Breast epithelium (tissue), 4 donors: ENCODE results near the gene GPBP1L1. TPM values are rescaled to one million over a fixed set of nuclear protein-coding genes. Genes with fewer than 3 reads are reported as not detected.

Source experiments
- DNase-seq, 2 donors: peaks; one replicate each; pipeline ENCODE4 v3.0.0-alpha.2; 2019; ENCODE audit warnings: low spot score in 2 of 2
- H3K27ac ChIP-seq, 2 donors: fragments of 200-600 bp; sonication (generic) in 1 of 2; one replicate each; pipeline ENCODE4 v1.5.1; 2016 to 2019; ENCODE audit warnings: mild to moderate bottlenecking in 1 of 2
- H3K27me3 ChIP-seq, 2 donors: fragments of 200-600 bp; sonication (generic) in 1 of 2; one replicate each; pipeline versions ENCODE4 v1.5.1 to v1.6.0; 2017 to 2019; ENCODE audit warnings: control low read depth in 1 of 2, mild to moderate bottlenecking in 1 of 2
- H3K36me3 ChIP-seq: fragments of 200-600 bp; one replicate; pipeline ENCODE4 v1.5.1; 2019
- H3K4me1 ChIP-seq, 2 donors: fragments of 200-600 bp; sonication (generic); one replicate each; pipeline ENCODE4 v1.5.1; 2016 to 2019; ENCODE audit warnings: control low read depth in 1 of 2
- H3K4me3 ChIP-seq, 3 donors: fragments of 200-600 bp; sonication (generic); 1 replicate in 2 of 3; 2 replicates in 1 of 3; pipeline ENCODE4 v1.5.1; 2016 to 2019; ENCODE audit warnings: mild to moderate bottlenecking in 3 of 3, moderate library complexity in 2 of 3
- H3K9me3 ChIP-seq, 2 donors: fragments of 200-600 bp; sonication (generic) in 1 of 2; one replicate each; pipeline ENCODE4 v1.5.1; 2016 to 2019; ENCODE audit warnings: control low read depth in 1 of 2
- POLR2A ChIP-seq: fragments of 450-650 bp; IDR thresholded peaks from one replicate; pipeline ENCODE4 v1.6.1; 2016; ENCODE audit warnings: antibody characterized with exemption, mild to moderate bottlenecking, moderate library complexity
- POLR2AphosphoS5 ChIP-seq, 3 donors: sonication (generic); formaldehyde crosslinking; IDR thresholded peaks; one replicate each; pipeline ENCODE4 v1.6.1; 2017; ENCODE audit warnings: antibody characterized with exemption in 3 of 3
- intact Hi-C: fragments of 100-400 bp; cut with DNase I; formaldehyde crosslinking; loops from one replicate; pipeline ENCODE4 v1.15.1; 2023; ENCODE audit warnings: low total_unique reads
- total RNA-seq, 3 donors: library from RNA; depleted of rRNA; stranded (reverse); fragments of >200 nt; gene quantifications; one replicate each; pipeline ENCODE4 v1.1.0, GENCODE V29; 2016
- TF ChIP-seq, protein P1 (sequence below), 3 donors: fragments of 450-650 bp; IDR thresholded peaks; one replicate each; pipeline ENCODE4 v1.5.1; 2016 to 2017; ENCODE audit warnings: antibody characterized with exemption in 3 of 3, mild to moderate bottlenecking in 3 of 3, moderate library complexity in 3 of 3

The GPBP1L1 gene
- total RNA-seq, 3 donors from 2014 or later: 103 to 195 (median 114) TPM

GRCh38 chr1:45622524-45623394 lies 63.6 kb downstream of the GPBP1L1 start:
- H3K27me3 ChIP-seq: no peaks in the 10 kb centered on the region
- peak overlapping the region; percentile 19 to 60 (median 20) for H3K4me3 ChIP-seq
- H3K27ac ChIP-seq: peak overlapping the region in 1 of 2 donors; percentile 69
- no peak for DNase-seq
- intact Hi-C loops: no loop called here
- TF ChIP-seq POLR2A: no peak
- TF ChIP-seq, protein P1, sequence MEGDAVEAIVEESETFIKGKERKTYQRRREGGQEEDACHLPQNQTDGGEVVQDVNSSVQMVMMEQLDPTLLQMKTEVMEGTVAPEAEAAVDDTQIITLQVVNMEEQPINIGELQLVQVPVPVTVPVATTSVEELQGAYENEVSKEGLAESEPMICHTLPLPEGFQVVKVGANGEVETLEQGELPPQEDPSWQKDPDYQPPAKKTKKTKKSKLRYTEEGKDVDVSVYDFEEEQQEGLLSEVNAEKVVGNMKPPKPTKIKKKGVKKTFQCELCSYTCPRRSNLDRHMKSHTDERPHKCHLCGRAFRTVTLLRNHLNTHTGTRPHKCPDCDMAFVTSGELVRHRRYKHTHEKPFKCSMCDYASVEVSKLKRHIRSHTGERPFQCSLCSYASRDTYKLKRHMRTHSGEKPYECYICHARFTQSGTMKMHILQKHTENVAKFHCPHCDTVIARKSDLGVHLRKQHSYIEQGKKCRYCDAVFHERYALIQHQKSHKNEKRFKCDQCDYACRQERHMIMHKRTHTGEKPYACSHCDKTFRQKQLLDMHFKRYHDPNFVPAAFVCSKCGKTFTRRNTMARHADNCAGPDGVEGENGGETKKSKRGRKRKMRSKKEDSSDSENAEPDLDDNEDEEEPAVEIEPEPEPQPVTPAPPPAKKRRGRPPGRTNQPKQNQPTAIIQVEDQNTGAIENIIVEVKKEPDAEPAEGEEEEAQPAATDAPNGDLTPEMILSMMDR (IDR thresholded peaks at IDR 0.05): no peak
- no peaks in the 10 kb centered on the region for H3K4me1 ChIP-seq
- peaks cover 2% of the 10 kb centered on the region for H3K36me3 ChIP-seq
- no peaks in the 10 kb centered on the region for H3K9me3 ChIP-seq

- H3K9me3 ChIP-seq: no peaks in the 10 kb centered on the region
- H3K4me1 ChIP-seq: no peaks in the 10 kb centered on the region
- H3K36me3 ChIP-seq: peaks cover 3% of the 10 kb centered on the region
- H3K4me3 ChIP-seq: peak overlapping the region in 2 of 3 donors; percentile 19 to 60
- intact Hi-C loops: no loop called here
- DNase-seq: no peak
- TF ChIP-seq POLR2A: no peak
- TF ChIP-seq, protein P1 (IDR thresholded peaks at IDR 0.05): no peak
- no peak for TF ChIP-seq POLR2AphosphoS5 (IDR thresholded peaks at IDR 0.05)
- H3K27me3 ChIP-seq: no peaks in the 10 kb centered on the region
- peak overlapping the region; percentile 65 to 69 for H3K27ac ChIP-seq
These were observed 64.3 kb downstream of the GPBP1L1 start for GRCh38 chr1:45621895-45622523.

DNA sequence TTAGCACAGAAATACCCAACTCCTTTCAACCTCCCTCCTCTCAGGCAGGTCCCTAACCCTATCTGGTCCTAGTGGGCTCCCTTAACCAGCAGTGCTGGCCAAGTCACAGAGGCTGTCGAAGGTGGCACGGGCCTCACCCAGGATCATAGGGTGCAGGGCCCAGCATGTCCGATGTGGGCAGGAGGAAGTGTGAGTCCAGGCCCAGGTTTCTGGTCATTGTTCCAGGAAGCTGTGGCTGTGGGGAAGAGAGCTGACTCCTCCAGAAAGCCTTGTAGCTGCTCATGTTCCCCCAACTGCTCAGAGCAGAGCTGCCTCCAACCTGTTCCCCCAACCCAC lies 64.9 kb downstream of the GPBP1L1 start:
- Histone ChIP-seq H3K27me3 (no peaks in the 10 kb centered on the region), H3K4me3 (no peak overlapping the region), H3K4me1 (no peaks in the 10 kb centered on the region), H3K27ac (peak overlapping the region; percentile 65 to 69), H3K36me3 (peaks cover 3% of the 10 kb centered on the region), H3K9me3 (no peaks in the 10 kb centered on the region)
- intact Hi-C loops: no loop called here
- DNase-seq: no peak
- TF ChIP-seq POLR2AphosphoS5 (IDR thresholded peaks at IDR 0.05) (no peak), POLR2A (no peak)
- TF ChIP-seq, protein P1 (IDR thresholded peaks at IDR 0.05): no peak

DNA sequence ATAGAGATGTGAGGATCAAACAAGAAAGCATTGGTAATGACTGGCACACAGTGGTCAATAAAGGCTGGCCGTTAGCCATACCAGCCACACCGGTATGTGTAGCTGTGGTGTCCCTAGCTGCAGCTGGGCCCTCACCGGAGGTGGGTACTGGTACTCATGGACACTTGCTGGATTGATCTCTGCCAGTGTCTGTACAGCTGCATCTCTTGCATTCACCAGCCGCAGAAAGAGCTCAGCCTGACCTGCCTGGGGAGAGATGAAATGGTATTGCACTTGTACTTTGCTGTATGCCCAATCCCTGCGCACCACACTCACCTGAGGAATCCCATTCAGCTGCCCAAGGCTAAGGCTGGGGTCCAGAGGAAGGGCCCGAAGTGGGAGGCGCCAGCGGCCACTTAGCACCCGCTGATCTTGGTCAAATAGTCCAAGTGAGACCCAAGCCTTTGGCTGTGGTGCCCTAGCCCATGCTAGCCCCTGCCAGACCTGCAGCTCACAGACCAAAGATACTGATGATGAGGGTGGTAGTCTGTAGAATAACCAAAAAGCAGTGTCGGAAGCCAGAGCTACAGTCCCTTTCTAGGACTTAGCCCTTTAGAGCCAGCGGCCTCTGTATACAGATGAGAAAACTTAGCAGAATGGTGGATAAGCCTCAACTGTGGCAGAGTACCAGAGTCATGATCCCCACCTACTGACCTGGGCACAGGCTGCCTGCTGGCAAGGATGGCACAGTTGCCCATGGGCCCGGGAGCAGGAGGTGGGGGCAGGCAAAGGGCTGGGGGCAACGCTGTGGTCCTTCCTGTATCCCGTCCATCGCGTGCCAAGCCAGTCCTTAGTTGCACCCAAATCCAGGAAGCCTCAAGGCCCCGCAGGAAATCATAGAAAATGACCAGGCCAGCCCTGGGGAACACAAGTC lies 65.5 kb downstream of the GPBP1L1 start:
- intact Hi-C loops: no loop called here
- no peak for DNase-seq
- Histone ChIP-seq H3K27me3 (no peaks in the 10 kb centered on the region), H3K4me3 (no peak overlapping the region), H3K9me3 (no peaks in the 10 kb centered on the region), H3K36me3 (peaks cover 3% of the 10 kb centered on the region), H3K4me1 (no peaks in the 10 kb centered on the region), H3K27ac (peak overlapping the region; percentile 65 to 69)
- no peak for TF ChIP-seq POLR2A
- TF ChIP-seq, protein P1 (IDR thresholded peaks at IDR 0.05): no peak
- no peak for TF ChIP-seq POLR2AphosphoS5 (IDR thresholded peaks at IDR 0.05)
